GM06990 (cell line): ENCODE data around the gene VTI1A.

Experiments
- DNase-seq: peaks from one replicate; pipeline ENCODE4 v3.0.0-alpha.2; 2011; ENCODE audit not compliant: insufficient read length; ENCODE audit errors: extremely low read depth
- H3K27me3 ChIP-seq: replicated peaks from 2 replicates; pipeline ENCODE4 v1.6.0; 2011; ENCODE audit warnings: low read length; ENCODE audit not compliant: control insufficient read depth, insufficient read depth
- H3K36me3 ChIP-seq: 2 replicates; pipeline ENCODE4 v1.5.1; 2011; ENCODE audit warnings: low read length; ENCODE audit not compliant: control insufficient read depth, insufficient read depth
- H3K4me3 ChIP-seq: replicated peaks from 2 replicates; pipeline ENCODE4 v1.5.1; 2011; ENCODE audit warnings: low read depth, mild to moderate bottlenecking, control low read depth, low read length
- TF ChIP-seq, protein P1 (sequence below): IDR thresholded peaks from 2 replicates; pipeline ENCODE4 v1.5.1; 2011; ENCODE audit warnings: low read length, control low read depth, mild to moderate bottlenecking, inconsistent platforms; ENCODE audit not compliant: insufficient read depth, poor library complexity, severe bottlenecking

Gene VTI1A

DNA sequence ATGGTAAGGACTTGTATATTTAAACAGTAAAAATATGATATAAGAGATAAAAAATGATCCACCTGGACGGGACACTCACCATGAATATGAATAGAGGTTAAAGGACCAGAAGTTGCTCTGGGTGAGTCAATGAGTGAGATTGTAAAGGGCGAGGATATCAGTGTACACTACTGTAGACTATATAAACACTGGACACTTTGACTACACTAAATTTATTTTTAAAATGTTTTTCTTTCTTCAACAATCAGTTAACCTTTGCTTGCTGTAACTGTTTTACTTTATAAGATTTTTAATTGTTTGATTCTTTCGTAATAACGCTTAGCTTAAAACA, 202.8 kb downstream of the VTI1A start:
- no peak overlapping the region for H3K4me3 ChIP-seq
- H3K36me3 ChIP-seq: no peaks in the 10 kb centered on the region
- H3K27me3 ChIP-seq: no peaks in the 10 kb centered on the region
- TF ChIP-seq, protein P1, sequence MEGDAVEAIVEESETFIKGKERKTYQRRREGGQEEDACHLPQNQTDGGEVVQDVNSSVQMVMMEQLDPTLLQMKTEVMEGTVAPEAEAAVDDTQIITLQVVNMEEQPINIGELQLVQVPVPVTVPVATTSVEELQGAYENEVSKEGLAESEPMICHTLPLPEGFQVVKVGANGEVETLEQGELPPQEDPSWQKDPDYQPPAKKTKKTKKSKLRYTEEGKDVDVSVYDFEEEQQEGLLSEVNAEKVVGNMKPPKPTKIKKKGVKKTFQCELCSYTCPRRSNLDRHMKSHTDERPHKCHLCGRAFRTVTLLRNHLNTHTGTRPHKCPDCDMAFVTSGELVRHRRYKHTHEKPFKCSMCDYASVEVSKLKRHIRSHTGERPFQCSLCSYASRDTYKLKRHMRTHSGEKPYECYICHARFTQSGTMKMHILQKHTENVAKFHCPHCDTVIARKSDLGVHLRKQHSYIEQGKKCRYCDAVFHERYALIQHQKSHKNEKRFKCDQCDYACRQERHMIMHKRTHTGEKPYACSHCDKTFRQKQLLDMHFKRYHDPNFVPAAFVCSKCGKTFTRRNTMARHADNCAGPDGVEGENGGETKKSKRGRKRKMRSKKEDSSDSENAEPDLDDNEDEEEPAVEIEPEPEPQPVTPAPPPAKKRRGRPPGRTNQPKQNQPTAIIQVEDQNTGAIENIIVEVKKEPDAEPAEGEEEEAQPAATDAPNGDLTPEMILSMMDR: no peak
- DNase-seq: no peak

DNA sequence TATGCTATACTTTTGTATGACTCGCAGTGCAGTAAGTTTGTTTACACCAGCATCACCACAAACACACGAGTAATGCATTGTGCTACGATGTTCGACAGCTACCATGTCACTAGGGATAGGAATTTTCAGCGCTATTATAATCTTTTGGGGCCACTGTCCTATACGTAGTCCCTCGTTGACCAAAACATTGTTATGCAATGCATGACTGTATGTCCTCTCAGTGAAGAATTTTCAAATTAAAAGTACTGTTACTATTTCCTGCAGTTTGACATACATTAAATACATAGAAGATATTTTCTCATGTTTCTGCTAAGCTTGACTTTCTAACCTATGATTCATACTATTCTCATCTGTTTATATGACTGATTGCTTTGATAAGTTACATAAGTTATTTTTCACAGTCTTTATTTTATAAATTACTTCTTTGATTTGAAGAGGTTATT, 203.6 kb downstream of the VTI1A start:
- Histone ChIP-seq H3K4me3 (no peak overlapping the region), H3K27me3 (no peaks in the 10 kb centered on the region), H3K36me3 (no peaks in the 10 kb centered on the region)
- no peak for DNase-seq
- TF ChIP-seq, protein P1: no peak

DNA sequence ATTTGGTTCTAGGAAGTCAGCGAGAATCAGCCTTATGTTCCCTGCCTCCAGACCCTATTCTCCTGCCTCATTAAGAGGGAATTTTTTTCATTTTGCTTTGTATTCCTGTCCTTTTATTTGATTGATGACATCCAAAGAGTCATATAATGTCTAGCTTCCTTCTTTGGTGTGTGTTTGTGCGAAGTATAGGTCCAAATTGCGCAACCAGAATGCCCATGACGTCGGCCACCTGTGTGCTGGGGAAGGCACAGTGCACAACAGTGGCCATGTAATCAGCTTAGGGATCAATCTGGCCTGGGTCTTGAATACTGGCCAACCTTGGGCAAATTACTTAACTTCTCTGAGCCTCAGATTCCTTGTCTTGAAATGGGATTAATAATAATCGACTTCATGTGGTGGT, 206.2 kb downstream of the VTI1A start:
- no peaks in the 10 kb centered on the region for H3K27me3 ChIP-seq
- H3K4me3 ChIP-seq: no peak overlapping the region
- H3K36me3 ChIP-seq: no peaks in the 10 kb centered on the region
- DNase-seq: no peak
- TF ChIP-seq, protein P1: no peak

DNA sequence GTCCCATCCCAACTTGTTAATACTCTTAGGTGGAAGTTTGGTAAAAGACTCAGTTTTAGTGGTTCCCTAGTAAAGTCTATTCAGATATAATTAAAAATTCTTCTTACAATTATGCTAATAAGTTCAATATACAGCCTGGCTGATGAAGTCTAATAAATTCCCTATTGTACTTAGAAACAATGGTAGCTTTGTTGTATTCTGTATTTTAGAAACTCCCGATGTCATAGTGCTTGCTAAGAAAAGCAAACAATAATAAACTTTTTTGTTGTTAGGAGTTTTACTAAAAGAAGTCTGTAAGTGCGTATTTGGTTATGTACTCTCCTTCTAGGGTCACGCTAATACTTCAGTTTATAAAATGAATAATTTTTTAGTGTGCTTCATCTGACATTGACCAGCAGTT, 206.8 kb downstream of the VTI1A start:
- Histone ChIP-seq H3K4me3 (no peak overlapping the region), H3K27me3 (no peaks in the 10 kb centered on the region), H3K36me3 (no peaks in the 10 kb centered on the region)
- TF ChIP-seq, protein P1: no peak
- no peak for DNase-seq

DNA sequence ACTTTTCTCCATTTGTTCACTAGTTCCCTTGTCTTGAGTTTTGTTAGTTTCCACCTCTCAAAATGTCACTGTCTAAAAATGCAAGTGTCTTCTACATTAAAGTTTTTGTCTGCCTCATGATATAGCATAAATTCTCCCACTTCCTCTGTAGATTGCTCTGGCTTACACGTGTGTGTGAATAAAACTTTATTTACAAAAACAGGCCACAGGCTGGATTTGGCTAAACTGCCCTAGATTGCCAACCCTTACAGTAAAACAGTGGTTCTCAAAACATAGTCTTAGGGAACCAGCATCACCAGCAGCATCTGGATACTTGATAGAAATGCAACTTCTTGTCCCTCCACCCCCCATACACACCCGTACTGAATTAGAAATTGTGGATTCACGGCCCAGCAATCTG, 207.8 kb downstream of the VTI1A start:
- H3K36me3 ChIP-seq: no peaks in the 10 kb centered on the region
- TF ChIP-seq, protein P1: no peak

DNA sequence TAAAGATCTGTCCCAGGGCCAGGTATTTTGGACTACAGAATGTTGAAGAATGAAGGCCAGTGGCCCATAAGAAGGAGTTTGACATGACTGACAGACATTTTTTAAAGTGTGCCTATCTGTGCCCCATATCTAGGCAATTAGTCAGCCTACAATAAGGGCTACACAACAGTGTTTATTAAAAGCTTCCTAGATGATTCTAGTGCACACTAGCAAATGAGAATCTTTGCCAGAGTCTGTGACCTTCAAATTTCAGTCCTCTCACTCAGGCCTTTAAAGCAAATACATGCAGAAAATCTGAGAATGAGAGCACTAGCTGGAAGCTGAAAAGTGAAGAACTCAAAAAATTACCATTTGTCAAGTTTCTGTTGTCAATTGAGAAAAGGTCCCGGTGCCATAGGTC, 208.7 kb downstream of the VTI1A start:
- Histone ChIP-seq H3K36me3 (no peaks in the 10 kb centered on the region), H3K27me3 (no peaks in the 10 kb centered on the region), H3K4me3 (no peak overlapping the region)
- no peak for DNase-seq
- TF ChIP-seq, protein P1: no peak

More for the DNA sequence above, 207.8 kb downstream of the VTI1A start:
- Histone ChIP-seq H3K4me3 (no peak overlapping the region), H3K27me3 (no peaks in the 10 kb centered on the region)
- no peak for DNase-seq
